Breast epithelium (tissue), 4 donors: Measurements from ENCODE around the gene EFNA2. TPM values are rescaled to one million over a fixed set of nuclear protein-coding genes. Genes with fewer than 3 reads are reported as not detected.

Source experiments
- DNase-seq, 2 donors: peaks; one replicate each; pipeline ENCODE4 v3.0.0-alpha.2; 2019; ENCODE audit warnings: low spot score in 2 of 2
- H3K27ac ChIP-seq, 2 donors: fragments of 200-600 bp; sonication (generic) in 1 of 2; one replicate each; pipeline ENCODE4 v1.5.1; 2016 to 2019; ENCODE audit warnings: mild to moderate bottlenecking in 1 of 2
- H3K27me3 ChIP-seq, 2 donors: fragments of 200-600 bp; sonication (generic) in 1 of 2; one replicate each; pipeline versions ENCODE4 v1.5.1 to v1.6.0; 2017 to 2019; ENCODE audit warnings: control low read depth in 1 of 2, mild to moderate bottlenecking in 1 of 2
- H3K36me3 ChIP-seq: fragments of 200-600 bp; one replicate; pipeline ENCODE4 v1.5.1; 2019
- H3K4me1 ChIP-seq, 2 donors: fragments of 200-600 bp; sonication (generic); one replicate each; pipeline ENCODE4 v1.5.1; 2016 to 2019; ENCODE audit warnings: control low read depth in 1 of 2
- H3K4me3 ChIP-seq, 3 donors: fragments of 200-600 bp; sonication (generic); 1 replicate in 2 of 3; 2 replicates in 1 of 3; pipeline ENCODE4 v1.5.1; 2016 to 2019; ENCODE audit warnings: mild to moderate bottlenecking in 3 of 3, moderate library complexity in 2 of 3
- H3K9me3 ChIP-seq, 2 donors: fragments of 200-600 bp; sonication (generic) in 1 of 2; one replicate each; pipeline ENCODE4 v1.5.1; 2016 to 2019; ENCODE audit warnings: control low read depth in 1 of 2
- CTCF ChIP-seq, 3 donors: fragments of 450-650 bp; IDR thresholded peaks; one replicate each; pipeline ENCODE4 v1.5.1; 2016 to 2017; ENCODE audit warnings: antibody characterized with exemption in 3 of 3, mild to moderate bottlenecking in 3 of 3, moderate library complexity in 3 of 3
- POLR2A ChIP-seq: fragments of 450-650 bp; IDR thresholded peaks from one replicate; pipeline ENCODE4 v1.6.1; 2016; ENCODE audit warnings: antibody characterized with exemption, mild to moderate bottlenecking, moderate library complexity
- POLR2AphosphoS5 ChIP-seq, 3 donors: sonication (generic); formaldehyde crosslinking; IDR thresholded peaks; one replicate each; pipeline ENCODE4 v1.6.1; 2017; ENCODE audit warnings: antibody characterized with exemption in 3 of 3
- intact Hi-C: fragments of 100-400 bp; cut with DNase I; formaldehyde crosslinking; loops from one replicate; pipeline ENCODE4 v1.15.1; 2023; ENCODE audit warnings: low total_unique reads
- total RNA-seq, 3 donors: library from RNA; depleted of rRNA; stranded (reverse); fragments of >200 nt; gene quantifications; one replicate each; pipeline ENCODE4 v1.1.0, GENCODE V29; 2016

The EFNA2 gene
- total RNA-seq, 3 donors from 2014 or later = 0.66 TPM; not detected in 2

GRCh38 chr19:1290703-1291651 is 5.3 kb downstream of the EFNA2 start:
- no peak overlapping the region for H3K27ac ChIP-seq
- TF ChIP-seq POLR2AphosphoS5 (IDR thresholded peaks at IDR 0.05) (no peak), POLR2A (no peak), CTCF (IDR thresholded peaks at IDR 0.05) (no peak)
- H3K4me3 ChIP-seq = no peak overlapping the region
- no peaks in the 10 kb centered on the region for H3K36me3 ChIP-seq
- intact Hi-C loops = no loop called here
- H3K27me3 ChIP-seq = peaks cover 43 to 97% of the 10 kb centered on the region in 2 donors
- no peaks in the 10 kb centered on the region for H3K9me3 ChIP-seq
- DNase-seq = no peak
- peaks cover 0 to 6% of the 10 kb centered on the region in 2 donors for H3K4me1 ChIP-seq

- Histone ChIP-seq H3K9me3 (no peaks in the 10 kb centered on the region), H3K27me3 (peaks cover 47 to 96% of the 10 kb centered on the region in 2 donors), H3K36me3 (no peaks in the 10 kb centered on the region), H3K4me3 (no peak overlapping the region), H3K27ac (no peak overlapping the region), H3K4me1 (peaks cover 0 to 6% of the 10 kb centered on the region in 2 donors)
- no peak for DNase-seq
- intact Hi-C loops = no loop called here
- TF ChIP-seq CTCF (IDR thresholded peaks at IDR 0.05) = no peak
- no peak for TF ChIP-seq POLR2A
- no peak for TF ChIP-seq POLR2AphosphoS5 (IDR thresholded peaks at IDR 0.05)
These were observed 6.2 kb downstream of the EFNA2 start for GRCh38 chr19:1291761-1292418.

- no peak for TF ChIP-seq CTCF (IDR thresholded peaks at IDR 0.05)
- no peak for TF ChIP-seq POLR2A
- no peak for TF ChIP-seq POLR2AphosphoS5 (IDR thresholded peaks at IDR 0.05)
- intact Hi-C loops = no loop called here
- H3K27me3 ChIP-seq = peaks cover 41 to 89% of the 10 kb centered on the region in 2 donors
- DNase-seq = no peak
- no peak overlapping the region for H3K4me3 ChIP-seq
- H3K4me1 ChIP-seq = peaks cover 0 to 6% of the 10 kb centered on the region in 2 donors
- H3K9me3 ChIP-seq = no peaks in the 10 kb centered on the region
- no peak overlapping the region for H3K27ac ChIP-seq
- H3K36me3 ChIP-seq = no peaks in the 10 kb centered on the region
These were observed 6.9 kb downstream of the EFNA2 start for GRCh38 chr19:1292419-1293151.

- no peak overlapping the region for H3K27ac ChIP-seq
- H3K9me3 ChIP-seq = no peaks in the 10 kb centered on the region
- peaks cover 33 to 75% of the 10 kb centered on the region in 2 donors for H3K27me3 ChIP-seq
- DNase-seq = no peak
- peaks cover 0 to 6% of the 10 kb centered on the region in 2 donors for H3K4me1 ChIP-seq
- H3K4me3 ChIP-seq = no peak overlapping the region
- TF ChIP-seq POLR2AphosphoS5 (IDR thresholded peaks at IDR 0.05) = no peak
- TF ChIP-seq POLR2A = no peak
- no peak for TF ChIP-seq CTCF (IDR thresholded peaks at IDR 0.05)
- intact Hi-C loops = no loop called here
- no peaks in the 10 kb centered on the region for H3K36me3 ChIP-seq
These were observed 8.3 kb downstream of the EFNA2 start for GRCh38 chr19:1293782-1294604.
